ENCODE measurements around the gene PLEKHG7.

DNA sequence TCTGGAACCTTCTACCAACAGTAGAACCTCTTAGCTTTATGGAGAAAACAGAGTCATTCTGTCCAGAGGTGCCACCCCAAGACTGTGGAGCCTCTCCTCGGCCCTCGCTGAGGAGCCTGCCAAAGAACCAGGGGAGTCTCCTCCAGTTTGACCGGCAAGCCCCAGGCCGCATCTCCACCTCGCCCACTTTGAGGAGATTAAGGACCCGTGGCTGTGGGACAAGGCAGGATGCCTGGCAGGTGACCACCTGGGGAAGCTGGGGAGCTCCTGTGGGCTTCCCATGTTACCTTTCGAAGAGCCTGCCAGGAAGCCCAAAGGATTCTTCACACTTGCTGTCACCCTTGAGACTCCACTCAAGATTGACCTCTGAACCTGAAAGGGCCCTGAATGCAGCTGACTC, 3.8 kb downstream of the PLEKHG7 start:
- TF ChIP-seq, protein P1, sequence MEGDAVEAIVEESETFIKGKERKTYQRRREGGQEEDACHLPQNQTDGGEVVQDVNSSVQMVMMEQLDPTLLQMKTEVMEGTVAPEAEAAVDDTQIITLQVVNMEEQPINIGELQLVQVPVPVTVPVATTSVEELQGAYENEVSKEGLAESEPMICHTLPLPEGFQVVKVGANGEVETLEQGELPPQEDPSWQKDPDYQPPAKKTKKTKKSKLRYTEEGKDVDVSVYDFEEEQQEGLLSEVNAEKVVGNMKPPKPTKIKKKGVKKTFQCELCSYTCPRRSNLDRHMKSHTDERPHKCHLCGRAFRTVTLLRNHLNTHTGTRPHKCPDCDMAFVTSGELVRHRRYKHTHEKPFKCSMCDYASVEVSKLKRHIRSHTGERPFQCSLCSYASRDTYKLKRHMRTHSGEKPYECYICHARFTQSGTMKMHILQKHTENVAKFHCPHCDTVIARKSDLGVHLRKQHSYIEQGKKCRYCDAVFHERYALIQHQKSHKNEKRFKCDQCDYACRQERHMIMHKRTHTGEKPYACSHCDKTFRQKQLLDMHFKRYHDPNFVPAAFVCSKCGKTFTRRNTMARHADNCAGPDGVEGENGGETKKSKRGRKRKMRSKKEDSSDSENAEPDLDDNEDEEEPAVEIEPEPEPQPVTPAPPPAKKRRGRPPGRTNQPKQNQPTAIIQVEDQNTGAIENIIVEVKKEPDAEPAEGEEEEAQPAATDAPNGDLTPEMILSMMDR (IDR thresholded peaks at IDR 0.05; ENCODE audit: low read depth, low read length, missing input control), result no peak
- TF ChIP-seq RXRA (IDR thresholded peaks at IDR 0.05), result no peak
- no peak for TF ChIP-seq YY1 (IDR thresholded peaks at IDR 0.05)
- TF ChIP-seq SP1 (IDR thresholded peaks at IDR 0.05), result no peak
- no peak for TF ChIP-seq HNF4G (IDR thresholded peaks at IDR 0.05)
- no peak for TF ChIP-seq REST (IDR thresholded peaks at IDR 0.05)
- no peak for TF ChIP-seq EGR1 (IDR thresholded peaks at IDR 0.05; ENCODE audit: low read depth in 2 of 2)
